ENCODE data around the gene METTL25. TPM values are rescaled to one million over a fixed set of nuclear protein-coding genes. Genes with fewer than 3 reads are reported as not detected.
A peak's percentile ranks its signal among the peaks of the same experiment; 100 is the strongest.

The METTL25 gene
- total RNA-seq, 6 donors from 2014 or later: 12.6 to 18.5 (median 14.6) TPM

- peaks cover 0 to 26% (median 6%) of the 10 kb centered on the region in 4 donors for H3K36me3 ChIP-seq
- peak in 1 of 2 donors; percentile 22 for ATAC-seq (ENCODE audit: low FRiP score in 2 of 2)
- no peak overlapping the region for H3K27ac ChIP-seq
- peaks cover 0 to 3% (median 0%) of the 10 kb centered on the region in 4 donors for H3K9me3 ChIP-seq
- H3K27me3 ChIP-seq: no peaks in the 10 kb centered on the region
- H3K4me3 ChIP-seq: no peak overlapping the region
- 86 to 95% methylated on average over 4 to 8 of the region's 8 CpGs for WGBS, 2 donors
- DNase-seq: no peak
- no peaks in the 10 kb centered on the region for H3K4me1 ChIP-seq
- TF ChIP-seq CTCF (IDR thresholded peaks at IDR 0.05) (no peak), POLR2A (IDR thresholded peaks at IDR 0.05) (no peak), EP300 (IDR thresholded peaks at IDR 0.05) (no peak), POLR2AphosphoS5 (IDR thresholded peaks at IDR 0.05) (no peak)
Measured at GRCh38 chr12:82473111-82473754, 114.9 kb downstream of the METTL25 start.

- H3K27me3 ChIP-seq: no peaks in the 10 kb centered on the region
- no peak overlapping the region for H3K27ac ChIP-seq
- H3K36me3 ChIP-seq: peaks cover 0 to 19% (median 6%) of the 10 kb centered on the region in 4 donors
- ATAC-seq (ENCODE audit: low FRiP score in 2 of 2): no peak
- no peak overlapping the region for H3K4me3 ChIP-seq
- no peak for DNase-seq
- H3K9me3 ChIP-seq: peaks cover 0 to 3% (median 0%) of the 10 kb centered on the region in 4 donors
- WGBS, 2 donors: 97 to 98% methylated on average over 2 of the region's 2 CpGs
- H3K4me1 ChIP-seq: no peaks in the 10 kb centered on the region
- TF ChIP-seq POLR2AphosphoS5 (IDR thresholded peaks at IDR 0.05) (no peak), EP300 (IDR thresholded peaks at IDR 0.05) (no peak), POLR2A (IDR thresholded peaks at IDR 0.05) (no peak), CTCF (IDR thresholded peaks at IDR 0.05) (no peak)
Measured at GRCh38 chr12:82474181-82474797, 116.0 kb downstream of the METTL25 start.

GRCh38 chr12:82474798-82475184 is 116.5 kb downstream of the METTL25 start:
- no peaks in the 10 kb centered on the region for H3K4me1 ChIP-seq
- WGBS, 2 donors: 64 to 67% methylated on average over 2 of the region's 2 CpGs
- no peak overlapping the region for H3K4me3 ChIP-seq
- no peak for ATAC-seq (ENCODE audit: low FRiP score in 2 of 2)
- H3K27ac ChIP-seq: no peak overlapping the region
- peaks cover 0 to 17% (median 6%) of the 10 kb centered on the region in 4 donors for H3K36me3 ChIP-seq
- no peak for DNase-seq
- TF ChIP-seq EP300 (IDR thresholded peaks at IDR 0.05) (no peak), POLR2A (IDR thresholded peaks at IDR 0.05) (no peak), POLR2AphosphoS5 (IDR thresholded peaks at IDR 0.05) (no peak), CTCF (IDR thresholded peaks at IDR 0.05) (no peak)
- peaks cover 0 to 3% (median 0%) of the 10 kb centered on the region in 4 donors for H3K9me3 ChIP-seq
- H3K27me3 ChIP-seq: no peaks in the 10 kb centered on the region

GRCh38 chr12:82475211-82475610 is 116.9 kb downstream of the METTL25 start:
- ATAC-seq (ENCODE audit: low FRiP score in 2 of 2): no peak
- no peaks in the 10 kb centered on the region for H3K27me3 ChIP-seq
- H3K4me1 ChIP-seq: no peaks in the 10 kb centered on the region
- H3K9me3 ChIP-seq: peaks cover 0 to 3% (median 0%) of the 10 kb centered on the region in 4 donors
- no peak overlapping the region for H3K4me3 ChIP-seq
- TF ChIP-seq POLR2AphosphoS5 (IDR thresholded peaks at IDR 0.05): no peak
- no peak for TF ChIP-seq EP300 (IDR thresholded peaks at IDR 0.05)
- no peak for TF ChIP-seq POLR2A (IDR thresholded peaks at IDR 0.05)
- no peak for TF ChIP-seq CTCF (IDR thresholded peaks at IDR 0.05)
- no peak overlapping the region for H3K27ac ChIP-seq
- DNase-seq: no peak
- H3K36me3 ChIP-seq: peaks cover 0 to 17% (median 5%) of the 10 kb centered on the region in 4 donors
- WGBS, 2 donors: 90 to 97% methylated on average over 1 of the region's 1 CpG

All from upper lobe of left lung (tissue), 6 donors.